Fibroblast of peridontal ligament (primary cell): Measurements from ENCODE around the gene DDIAS.
A peak's percentile ranks its signal among the peaks of the same experiment; 100 is the strongest.
"Not testable (repeated sequence)": the region's sequence is repeated elsewhere in the genome, so short reads cannot be mapped to it uniquely, and the experiment has no call there.

ENCODE experiments used
- DNase-seq: peaks from one replicate; pipeline ENCODE4 v3.0.0-alpha.2; 2010; ENCODE audit errors: extremely low read depth

The DDIAS gene

GRCh38 chr11:82924522-82925224, 23.1 kb downstream of the DDIAS start:
- DNase-seq: no peak

DNA sequence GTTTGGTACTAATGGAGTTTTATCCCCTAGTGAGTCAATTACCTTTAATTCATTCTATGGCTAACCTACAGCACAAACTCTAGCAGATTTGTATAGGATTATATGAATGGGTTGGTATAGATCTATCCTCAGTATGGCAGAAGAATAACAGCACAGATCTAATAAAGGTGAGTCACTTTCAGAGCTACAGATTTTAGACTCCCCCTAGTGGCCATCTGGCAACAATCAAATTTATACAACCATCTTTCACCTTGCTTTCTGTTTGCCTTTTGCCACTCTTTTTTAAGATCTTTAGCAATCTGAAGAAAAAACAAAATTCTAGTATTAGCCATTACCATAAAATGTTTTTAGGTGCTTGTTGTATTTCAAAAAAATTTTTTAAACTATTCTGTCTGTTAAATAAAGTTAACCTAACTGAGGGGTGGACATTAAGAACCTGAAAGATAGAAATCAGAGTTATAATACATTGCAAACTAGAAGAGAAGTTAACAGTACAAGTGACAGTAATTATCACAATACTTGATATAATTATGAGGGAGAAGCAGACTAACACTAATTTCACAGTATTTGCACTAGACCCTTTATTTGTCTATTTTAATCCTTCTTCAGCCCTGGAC, 25.8 kb downstream of the DDIAS start:
- DNase-seq: peak; percentile 74

DNA sequence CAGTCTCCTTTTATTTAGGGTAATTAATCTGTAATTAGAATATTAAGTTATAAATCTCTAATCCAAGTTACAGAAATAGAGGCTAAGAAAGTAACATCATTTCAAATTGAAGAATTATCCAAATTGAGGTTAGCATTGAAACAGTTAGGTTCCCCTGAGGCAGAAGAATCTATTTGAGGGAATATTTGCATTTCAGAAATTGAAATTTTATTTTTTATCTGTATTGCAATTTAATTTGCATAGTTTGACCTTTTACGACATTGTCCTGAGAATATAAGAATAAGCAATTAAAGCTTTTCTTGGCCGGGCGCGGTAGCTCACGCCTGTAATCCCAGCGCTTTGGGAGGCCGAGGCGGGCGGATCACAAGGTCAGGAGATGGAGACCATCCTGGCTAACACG, 27.6 kb downstream of the DDIAS start:
- DNase-seq: no peak

GRCh38 chr11:82930229-82930628, 28.7 kb downstream of the DDIAS start:
- no peak for DNase-seq

DNA sequence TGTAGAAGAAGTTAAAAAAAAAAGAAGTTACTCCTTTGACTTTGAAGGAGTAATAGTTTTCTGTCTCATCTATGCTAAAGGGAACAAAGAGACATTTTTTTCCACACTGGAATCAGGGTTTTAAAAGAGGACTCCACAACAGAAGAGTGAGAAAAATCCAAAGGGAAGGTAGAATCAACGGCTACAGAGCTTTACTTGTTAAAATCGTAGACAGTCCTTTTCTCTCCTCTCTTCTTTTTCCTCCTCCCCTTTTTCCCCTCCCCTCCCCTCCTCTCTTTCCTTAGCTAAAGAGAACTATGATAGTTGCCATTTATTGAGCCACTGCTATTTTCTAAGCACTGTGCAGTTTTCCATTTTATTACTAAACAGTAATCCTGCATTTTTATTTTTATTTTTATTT, 29.2 kb downstream of the DDIAS start:
- DNase-seq: no peak

DNA sequence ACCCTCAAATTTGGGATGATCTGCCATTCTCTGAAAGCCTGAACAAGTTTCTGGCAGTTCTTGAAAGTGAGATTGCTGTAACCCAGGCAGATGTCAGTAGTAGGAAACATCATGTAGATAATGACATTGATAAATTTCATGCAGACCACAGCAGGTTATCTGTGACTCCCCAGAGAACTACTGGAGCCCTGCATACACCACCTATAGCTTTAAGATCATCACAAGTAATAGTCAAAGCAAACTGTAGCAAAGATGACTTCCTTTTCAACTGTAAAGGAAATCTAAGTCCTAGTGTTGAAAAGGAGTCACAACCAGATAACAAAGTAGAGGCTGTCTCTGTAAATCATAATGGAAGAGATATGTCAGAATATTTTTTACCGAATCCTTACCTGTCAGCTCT, 31.0 kb downstream of the DDIAS start:
- DNase-seq: no peak

DNA sequence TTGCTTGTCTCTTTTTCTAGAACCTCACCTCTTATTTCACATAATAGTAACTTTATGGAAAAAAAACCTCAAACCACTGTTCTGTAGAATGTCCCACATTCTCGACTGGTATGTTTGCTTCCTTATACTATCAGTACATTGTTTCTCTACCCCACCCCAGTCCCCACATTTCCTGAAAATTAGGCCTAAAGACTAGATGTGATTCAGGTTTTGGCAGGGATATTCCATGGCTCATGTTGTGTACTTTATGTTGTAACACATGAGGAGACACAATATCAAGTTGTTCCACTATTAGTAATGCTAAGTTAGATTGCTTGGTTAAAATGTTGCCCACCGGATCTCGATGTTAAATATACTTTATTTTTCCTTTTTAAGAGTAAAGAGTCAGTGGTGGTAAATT, 34.7 kb downstream of the DDIAS start:
- peak; percentile 23 for DNase-seq

DNA sequence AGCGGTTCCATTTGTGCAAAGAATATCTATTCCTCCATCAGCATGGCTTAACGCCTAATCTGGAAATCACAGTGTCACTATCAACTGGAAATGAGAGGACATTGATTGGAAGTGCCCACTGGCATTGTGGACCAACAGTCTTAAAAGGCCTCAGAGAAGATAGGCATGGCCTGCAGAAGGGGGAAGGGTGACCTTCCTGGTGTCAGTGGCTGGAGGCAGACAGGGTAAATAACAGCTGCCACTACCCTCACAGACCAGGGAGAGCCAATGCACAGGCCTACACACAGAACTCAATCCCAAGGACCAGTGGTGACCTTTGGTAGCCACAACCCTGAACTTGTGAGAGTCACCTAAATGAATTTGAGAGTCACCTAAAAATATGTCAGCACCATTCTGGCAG, 36.0 kb downstream of the DDIAS start:
- no peak for DNase-seq

GRCh38 chr11:82939456-82939855, 37.9 kb downstream of the DDIAS start:
- DNase-seq: no peak

DNA sequence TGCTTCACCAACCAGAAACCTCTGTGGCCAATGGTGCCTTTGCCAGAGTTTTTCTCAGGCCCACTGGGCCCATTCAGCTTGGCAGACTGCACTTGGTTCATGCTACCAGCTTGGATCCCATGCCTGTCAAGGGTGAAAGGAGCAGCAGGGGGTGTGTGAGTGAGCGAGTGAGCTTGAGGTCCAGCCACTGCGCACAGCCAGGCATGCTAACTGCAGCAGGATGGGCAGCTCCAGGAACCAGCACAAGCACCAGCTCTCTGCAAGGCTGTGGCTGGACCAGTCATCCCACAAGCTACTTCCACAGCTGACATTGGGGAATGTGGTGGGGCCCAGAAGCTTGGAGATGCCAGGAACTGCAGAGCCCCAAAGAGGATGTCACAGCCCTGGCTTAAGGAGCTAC, 40.8 kb downstream of the DDIAS start:
- DNase-seq: no peak

DNA sequence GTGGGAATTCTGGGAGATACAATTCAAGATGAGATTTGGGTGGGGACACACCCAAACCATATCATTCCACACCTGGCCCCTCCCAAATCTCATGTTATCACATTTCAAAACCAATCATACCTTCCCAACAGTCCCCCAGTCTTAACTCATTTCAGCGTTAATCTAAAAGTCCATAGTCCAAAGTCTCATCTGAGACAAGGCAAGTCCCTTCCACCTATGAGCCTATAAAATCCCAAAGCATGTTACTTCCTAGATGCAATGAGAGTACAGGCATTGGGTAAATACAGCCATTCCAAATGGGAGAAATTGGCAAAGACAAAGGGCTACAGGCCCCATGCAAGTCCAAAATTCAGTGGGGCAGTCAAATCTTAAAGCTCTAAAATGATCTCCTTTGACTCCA, 41.9 kb downstream of the DDIAS start:
- not testable (repeated sequence) for DNase-seq

GRCh38 chr11:82944198-82944597, 42.7 kb downstream of the DDIAS start:
- DNase-seq: no peak

DNA sequence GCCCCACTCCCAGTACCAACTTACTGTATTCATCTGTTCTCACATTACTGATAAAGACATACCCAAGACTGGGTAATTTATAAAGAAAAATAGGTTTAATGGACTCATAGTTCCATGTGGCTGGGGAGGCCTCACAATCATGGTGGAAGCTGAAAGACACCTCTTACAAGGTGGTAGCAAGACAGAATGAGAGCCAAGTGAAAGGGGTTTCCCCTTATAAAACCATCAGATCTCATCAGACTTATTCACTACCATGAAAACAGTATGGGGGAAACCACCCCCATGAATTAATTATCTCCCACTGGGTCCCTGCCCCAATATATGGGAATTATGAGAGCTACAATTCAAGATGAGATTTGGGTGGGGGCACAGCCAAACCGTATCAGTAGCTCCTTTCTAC, 43.5 kb downstream of the DDIAS start:
- not testable (repeated sequence) for DNase-seq

- no peak for DNase-seq
These were observed 44.1 kb downstream of the DDIAS start for GRCh38 chr11:82945682-82946081.

DNA sequence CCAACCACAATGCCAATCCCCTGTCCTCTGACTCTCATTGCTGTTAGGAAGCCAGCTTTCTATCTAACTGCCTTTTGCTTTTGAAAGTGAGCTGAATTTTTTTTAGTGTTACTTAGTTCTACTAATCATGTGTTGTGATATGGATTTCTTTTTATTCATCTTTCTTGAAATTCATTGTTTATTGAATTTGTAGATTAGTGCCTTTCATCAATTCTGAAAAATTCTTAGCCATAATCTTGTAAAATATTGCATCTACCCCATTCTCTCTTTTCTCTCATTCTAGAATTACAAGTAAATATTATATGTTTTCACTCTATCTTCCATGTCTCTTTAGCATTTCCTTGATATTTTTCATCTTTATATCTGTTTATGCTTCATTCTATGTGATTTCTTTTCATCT, 47.8 kb downstream of the DDIAS start:
- DNase-seq: no peak

DNA sequence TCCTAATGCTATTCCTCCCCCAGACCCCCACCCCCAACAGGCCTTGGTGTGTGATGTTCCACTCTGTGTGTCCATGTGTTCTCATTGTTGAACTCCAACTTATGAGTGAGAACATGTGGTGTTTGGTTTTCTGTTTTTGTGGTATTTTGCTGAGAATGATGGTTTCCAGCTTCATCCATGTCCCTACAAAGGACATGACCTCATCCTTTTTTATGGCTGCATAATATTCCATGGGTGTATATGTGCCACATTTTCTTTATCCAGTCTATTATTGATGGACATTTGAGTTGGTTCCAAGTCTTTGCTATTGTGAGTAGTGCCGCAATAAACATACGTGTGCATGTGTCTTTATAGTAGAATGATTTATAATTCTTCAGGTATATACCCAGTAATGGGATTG, 49.0 kb downstream of the DDIAS start:
- DNase-seq: not testable (repeated sequence)

- DNase-seq: not testable (repeated sequence)
These were observed 54.4 kb downstream of the DDIAS start for GRCh38 chr11:82955736-82956453.

DNA sequence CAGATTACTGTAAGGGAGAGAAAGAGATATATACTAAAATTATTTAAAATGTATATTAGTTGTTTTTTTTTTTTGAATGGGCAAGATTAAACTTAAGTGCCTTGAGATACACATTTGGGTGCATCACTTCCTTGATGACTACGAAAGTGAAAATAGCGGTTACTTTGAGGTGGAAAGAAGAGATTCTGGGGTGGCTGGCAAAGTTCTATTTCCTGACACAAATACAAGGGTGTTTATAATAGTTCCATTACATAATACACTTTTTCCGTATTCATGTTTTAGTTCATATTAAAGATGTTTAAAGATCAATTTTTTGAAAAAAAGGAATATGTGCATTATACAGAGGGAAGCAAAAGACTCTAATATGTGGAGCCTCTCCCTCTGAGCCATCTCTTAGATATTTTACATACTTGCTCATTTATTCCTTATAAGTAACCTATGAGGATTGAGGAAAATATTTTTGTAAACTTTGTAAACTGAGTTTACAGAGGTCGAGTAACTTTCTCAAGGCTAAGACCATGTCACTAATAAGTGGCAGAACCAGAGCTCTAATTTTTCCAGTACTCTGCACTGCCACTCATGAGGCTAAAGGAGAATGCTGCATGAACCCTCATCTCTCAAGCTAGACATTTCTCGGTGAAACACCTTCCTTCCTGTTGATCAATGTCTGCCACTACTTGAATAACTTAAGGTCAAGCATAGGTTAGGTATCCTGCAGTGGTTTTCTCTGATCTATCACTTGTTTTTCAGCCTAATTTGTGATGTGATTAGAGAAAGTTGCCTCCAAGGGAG, 58.6 kb downstream of the DDIAS start:
- DNase-seq: no peak

DNA sequence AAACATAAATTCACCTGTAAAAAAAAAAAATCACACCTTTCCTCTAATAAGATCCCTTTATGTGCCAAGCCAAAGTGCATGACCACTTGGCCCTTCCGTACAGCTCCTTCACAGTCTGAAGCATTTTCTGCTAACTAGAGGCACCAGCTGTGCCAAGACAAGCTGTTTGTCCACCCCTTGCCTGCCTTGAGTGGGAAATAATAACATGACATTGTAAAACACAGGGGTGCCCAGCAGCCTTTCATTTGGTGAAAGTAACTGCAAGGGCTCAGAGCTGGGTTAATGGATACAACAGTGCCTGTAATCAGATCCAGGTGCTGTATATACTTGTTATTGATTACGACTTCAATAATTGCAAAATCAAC, 59.2 kb downstream of the DDIAS start:
- no peak for DNase-seq

DNA sequence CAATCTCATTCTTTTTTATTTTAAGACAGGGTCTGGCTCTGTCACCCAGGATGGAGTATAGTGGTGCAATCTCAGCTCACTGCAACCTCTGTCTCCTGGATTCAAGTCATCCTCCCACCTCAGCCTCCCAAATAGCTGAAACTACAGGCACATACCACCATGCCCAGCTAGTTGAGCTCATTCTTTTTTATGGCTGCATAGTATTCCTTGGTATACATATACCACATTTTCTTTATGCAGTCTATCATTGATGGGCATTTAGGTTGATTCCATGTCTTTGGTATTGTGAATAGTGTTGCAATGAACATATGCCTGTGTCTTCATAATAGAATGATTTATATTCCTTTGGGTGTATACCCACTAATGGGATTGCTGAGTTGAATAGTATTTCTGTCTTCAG, 60.5 kb downstream of the DDIAS start:
- not testable (repeated sequence) for DNase-seq

DNA sequence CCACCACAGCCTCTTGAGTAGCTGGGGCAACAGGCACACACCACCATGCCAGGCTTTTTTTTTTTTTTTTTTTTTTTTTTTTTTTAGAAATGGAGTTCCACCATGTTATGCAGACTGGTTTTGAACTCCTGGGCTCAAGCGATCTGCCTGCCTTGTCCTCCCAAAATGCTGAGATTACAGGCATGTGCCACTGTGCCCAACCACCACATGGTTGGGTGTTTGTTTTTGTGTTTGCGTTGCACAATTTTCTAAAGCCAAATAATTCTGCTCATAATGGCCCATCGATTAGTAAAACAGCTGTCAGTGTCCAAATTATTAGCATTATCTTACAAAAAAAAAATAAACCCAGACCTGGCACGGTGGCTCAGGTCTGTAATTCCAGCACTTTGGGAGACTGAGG, 65.8 kb downstream of the DDIAS start:
- no peak for DNase-seq

- no peak for DNase-seq
These were observed 68.3 kb downstream of the DDIAS start for GRCh38 chr11:82969811-82970210.
